GM18526 (cell line): ENCODE data around the gene KCNIP3.

Source experiments
- POLR2A ChIP-seq: IDR thresholded peaks from 3 replicates; pipeline ENCODE4 v1.6.1; 2011; ENCODE audit not compliant: insufficient read length; ENCODE audit errors: extremely low read depth

KCNIP3 gene

DNA sequence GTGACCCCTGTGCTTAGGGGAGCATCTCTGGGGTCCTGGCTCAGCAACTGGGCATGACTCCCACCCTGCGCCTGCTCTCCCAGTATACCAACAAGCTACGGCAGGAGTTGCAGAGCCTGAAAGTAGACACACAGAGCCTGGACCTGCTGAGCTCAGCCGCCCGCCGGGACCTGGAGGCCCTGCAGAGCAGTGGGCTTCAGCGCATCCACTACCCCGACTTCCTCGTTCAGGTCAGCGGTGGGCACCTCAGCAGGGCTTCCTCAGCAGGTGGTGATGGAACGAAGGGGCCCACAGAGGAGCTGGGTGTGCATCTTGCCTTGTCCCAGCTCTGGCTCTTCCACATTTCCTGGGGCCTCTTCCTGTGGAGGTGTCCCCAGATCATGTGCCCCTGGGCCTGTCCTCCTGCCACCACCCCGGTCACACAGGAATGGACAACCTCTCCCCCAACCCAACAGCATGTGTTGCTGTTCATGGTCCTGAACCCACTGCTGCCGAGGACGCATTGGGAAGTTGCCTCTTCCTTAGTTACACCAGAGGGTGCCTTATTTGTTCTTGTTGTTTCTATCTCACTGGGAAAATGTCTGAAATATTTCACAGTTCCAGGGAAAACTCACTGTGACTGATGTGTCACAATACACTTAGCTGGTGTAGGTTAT lies 12.1 kb upstream of the KCNIP3 start:
- no peak for TF ChIP-seq POLR2A

DNA sequence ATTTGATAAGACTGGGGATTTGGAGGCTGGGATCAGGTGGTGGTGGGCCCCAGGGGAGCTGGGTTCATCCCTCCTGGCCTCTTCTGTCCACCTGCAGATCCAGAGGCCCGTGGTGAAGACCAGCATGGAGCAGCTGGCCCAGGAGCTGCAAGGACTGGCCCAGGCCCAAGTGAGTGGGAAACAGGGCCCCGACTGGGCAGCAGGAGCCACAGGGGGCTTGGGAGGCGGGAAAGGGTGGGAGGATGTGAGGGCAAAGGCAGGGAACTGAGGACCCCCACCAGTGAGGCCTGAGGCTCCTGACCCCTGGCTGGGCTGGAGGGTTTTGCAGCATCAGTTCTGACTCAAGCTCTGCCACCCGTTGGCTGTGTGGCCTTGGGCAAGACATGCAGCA lies 11.6 kb upstream of the KCNIP3 start:
- TF ChIP-seq POLR2A: no peak

DNA sequence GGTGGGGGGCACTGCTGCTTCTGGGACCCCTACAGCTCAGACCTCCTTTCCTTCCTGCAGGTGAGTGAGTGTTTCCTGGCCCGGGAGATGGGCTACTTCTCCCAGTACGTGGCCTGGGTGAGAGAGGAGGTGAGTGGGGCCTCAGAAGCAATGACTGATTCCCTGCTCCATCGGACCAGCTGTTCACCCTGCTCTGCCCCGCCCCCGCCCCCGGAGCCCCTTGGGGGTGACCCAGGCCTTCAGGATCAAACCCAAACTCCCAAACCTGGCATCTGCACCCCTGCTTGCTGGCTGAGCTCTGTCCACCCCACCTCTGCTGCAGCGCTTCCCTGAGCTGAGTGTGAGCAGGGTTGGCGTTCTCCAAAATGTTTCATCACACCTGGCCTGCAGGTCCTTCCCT lies 9.8 kb upstream of the KCNIP3 start:
- TF ChIP-seq POLR2A: no peak

DNA sequence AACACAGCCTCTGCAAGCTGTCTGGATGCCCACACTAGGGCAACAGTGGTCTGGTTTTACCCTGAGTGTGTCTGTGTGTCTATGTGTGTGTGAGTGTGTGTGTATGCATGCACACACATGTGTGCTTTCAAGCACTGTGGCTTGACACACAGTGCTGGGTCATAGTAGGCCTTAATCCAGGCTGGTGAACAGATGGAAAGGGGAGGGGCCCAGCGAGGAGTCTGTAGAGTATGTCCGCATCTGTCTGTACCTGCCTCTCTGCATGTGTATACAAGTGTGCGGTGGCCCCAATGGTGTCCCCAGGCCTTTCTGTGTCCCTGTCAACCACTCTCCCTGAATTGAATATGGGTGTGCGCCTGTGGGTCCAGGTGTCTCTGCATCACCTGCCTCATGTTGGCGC lies 9.3 kb upstream of the KCNIP3 start:
- no peak for TF ChIP-seq POLR2A

DNA sequence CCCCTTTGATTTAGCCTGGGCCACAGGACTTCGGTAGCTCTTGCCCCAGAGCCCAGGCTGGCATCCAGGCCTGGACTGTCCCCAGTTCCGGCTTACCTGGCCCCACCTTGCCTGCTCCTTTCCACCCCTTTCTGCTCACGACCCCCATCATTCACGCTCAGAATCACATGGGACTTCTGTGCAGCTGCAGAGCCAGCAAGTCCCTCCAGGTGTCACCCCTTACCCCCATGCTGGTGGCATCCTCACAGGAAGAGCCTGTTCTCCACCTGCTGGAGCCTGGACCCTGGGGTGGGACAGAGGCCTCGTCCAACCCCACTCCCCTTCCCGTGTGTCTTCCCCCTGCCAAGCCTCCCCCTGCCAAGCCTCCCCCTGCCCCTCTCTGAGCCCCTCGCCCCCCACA lies 7.9 kb upstream of the KCNIP3 start:
- TF ChIP-seq POLR2A: no peak

DNA sequence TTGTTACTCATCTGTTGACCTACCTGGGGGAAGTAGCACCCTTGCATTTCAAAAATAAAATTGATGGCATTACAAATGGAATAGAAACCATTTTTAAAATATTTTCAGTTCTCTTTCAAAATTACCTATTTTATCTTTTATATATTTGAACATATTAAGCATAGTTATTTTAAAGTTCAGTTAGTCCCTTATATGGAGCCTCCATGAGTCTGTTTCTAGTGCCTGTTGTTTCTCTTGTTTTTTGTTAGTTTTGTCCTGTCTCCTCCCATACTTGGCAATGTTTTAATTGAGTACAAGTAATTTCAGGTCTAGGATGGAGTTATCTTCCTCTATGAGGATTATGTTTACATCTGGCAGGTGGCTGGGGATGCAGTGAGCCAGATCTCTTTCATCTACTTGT lies 5.9 kb upstream of the KCNIP3 start:
- no peak for TF ChIP-seq POLR2A

DNA sequence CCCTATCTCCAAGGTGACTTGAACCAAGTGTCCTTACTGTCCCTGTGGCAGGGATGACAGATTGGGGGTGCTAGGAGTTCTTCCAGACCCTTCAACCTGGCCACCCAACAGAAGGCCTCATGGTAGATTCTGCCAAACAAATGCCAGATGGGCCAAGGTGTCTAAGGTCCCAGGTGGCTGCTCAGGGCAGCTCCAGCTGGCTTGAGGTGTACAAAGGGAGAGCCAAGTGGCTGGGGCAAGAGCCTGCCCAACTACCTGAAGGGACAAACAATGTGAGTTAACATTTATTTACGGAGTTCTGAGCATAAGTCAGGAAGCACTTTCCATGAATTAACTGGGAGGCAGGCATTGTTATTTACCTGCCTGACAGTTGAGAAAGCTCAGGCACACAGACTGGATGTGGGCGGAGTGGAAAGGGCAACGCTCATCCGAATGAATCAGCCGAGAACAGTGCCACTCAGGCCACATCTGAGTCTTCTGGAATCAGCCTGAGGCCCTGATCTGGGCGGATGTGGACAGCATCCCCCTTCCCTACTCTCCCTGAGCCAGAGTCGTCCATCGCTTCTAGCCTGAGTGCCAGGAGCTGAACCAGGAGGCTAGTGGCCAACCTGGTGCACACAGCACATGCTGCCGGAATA lies 4.4 kb upstream of the KCNIP3 start:
- no peak for TF ChIP-seq POLR2A

DNA sequence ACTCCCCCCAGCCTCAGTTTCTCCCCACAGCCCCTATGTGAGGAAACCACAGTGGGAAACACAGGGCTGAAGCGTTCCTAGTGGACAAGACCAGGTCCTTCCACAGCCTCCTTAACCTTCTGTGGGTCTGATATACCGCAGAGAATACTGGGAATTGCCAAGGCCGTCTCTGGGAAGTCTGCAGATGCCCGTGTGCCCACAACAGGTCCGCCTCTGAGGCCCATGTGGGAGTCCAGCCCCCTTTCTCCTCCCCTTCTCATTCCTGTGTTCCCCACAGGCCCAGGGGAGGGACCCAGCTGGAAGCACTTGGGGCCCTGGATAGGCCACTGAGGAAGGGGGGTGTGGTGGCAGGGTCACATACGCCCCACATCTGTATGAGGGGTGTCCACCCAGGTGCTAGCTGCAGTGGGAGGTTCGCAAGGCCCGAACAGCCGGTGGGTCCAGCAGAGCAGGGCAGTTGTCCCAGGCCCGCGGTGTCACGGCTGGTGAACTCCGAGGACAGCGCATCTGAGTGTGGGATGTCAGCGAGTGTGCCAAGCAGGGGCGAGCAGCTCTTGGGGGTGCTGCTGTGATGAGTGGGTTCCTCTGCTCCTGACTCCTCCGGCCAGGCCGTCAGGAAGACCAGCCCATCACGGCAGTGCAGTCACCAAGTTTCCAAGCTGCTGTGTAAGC lies 2.4 kb upstream of the KCNIP3 start:
- TF ChIP-seq POLR2A: no peak

DNA sequence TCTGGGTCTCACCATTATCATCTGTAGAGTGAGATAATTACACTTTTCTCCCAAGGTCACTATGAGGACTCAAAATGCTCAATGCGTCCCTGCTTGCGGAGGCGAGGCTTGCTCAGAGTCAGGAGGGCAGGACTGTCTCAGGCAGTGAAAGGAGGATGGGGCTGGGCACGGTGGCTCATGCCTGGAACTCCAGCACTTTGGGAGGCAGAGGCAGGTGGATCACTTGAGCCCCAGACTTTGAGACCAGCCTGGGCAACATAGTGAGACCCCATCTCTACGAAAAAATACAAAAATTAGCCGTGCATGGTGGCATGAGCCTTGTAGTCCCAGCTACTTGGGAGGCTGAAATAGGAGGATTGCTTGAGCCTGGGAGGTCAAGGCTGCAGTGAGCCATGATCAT lies 1.8 kb upstream of the KCNIP3 start:
- no peak for TF ChIP-seq POLR2A

DNA sequence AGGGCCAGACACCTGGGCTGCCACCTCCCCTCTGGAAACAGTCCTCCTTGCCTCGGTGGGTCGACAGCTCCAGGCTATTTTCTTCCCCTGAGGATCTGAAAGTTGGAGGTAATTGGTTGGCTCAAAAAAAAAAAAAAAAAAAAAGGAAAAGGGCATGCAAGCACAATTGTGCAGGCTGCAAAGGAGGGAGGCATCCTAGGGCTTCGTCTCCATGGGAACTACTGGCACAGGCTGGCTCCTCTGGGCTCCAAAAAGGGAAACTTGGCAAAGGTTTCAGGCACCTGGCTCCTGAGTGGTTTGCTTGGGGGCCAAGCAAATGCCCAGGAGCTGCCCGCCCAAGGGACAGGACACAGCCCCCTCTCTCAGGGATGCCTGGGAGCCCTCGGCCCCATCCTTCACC lies 1.1 kb upstream of the KCNIP3 start:
- no peak for TF ChIP-seq POLR2A

DNA sequence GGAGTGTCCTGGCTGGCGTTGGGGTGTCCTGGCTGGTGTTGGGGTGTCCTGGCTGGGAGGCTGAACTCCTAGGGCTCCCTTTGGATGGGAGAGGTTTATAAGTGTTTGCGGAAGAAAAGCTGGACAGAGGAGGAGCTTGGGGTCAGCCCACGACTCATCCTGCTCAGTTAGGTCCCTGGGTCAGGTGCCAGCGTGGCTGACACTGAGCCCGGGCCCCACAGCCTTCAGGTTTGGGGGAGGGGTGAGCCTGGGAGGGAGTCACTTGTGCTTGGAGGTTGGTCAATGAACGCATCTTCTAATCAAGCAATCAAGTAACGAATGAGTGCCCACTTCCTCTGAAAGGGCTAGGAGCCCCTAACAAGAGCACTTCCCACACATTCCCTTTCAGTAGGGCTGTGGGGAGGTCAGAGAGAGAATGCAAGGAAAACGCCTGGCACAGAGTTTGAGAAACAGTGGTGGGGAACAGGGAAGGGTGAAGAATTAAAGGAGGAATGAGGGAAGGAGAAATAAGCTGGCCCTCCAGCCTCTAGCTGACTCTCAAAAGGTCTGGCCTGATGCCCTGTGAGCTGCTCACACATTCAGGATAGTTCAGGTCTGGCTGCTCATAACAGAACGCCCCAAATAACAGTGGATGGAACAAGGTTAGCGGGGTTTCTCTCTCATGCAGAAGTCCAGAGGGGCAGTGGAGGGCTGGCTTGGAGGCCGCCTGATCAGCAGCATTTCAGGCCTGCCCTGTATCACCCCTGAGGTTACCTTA lies 670 bp downstream of the KCNIP3 start:
- no peak for TF ChIP-seq POLR2A

DNA sequence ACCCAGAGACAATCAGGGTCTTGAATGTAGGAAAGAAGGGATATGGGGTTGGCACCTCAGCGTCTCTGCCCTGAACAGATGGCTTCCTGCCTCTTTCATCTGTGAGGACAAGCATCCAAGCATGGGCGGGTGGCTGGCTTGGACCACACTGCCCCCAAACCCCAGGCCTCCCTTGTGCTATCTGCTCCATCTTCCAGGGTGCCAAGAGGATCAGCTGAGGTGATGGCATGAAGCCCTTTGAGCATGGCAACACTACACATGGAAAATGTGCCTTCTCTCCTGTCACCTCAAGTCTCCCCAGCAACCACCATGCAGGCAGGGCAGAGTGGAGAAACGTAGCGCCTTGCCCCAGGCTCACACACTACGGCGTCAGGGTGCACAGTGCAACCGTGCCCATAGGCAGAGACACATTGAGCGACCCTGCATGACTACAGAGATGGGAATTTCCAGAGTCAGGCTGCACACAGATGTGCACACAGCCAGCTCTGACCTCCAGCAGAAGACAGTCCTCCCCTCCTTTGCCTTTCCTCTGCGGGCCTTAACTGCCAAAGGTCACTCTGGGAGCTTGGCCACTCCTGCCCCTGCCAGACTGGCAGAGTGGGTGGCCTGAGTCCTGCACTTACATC lies 1.5 kb downstream of the KCNIP3 start:
- no peak for TF ChIP-seq POLR2A

DNA sequence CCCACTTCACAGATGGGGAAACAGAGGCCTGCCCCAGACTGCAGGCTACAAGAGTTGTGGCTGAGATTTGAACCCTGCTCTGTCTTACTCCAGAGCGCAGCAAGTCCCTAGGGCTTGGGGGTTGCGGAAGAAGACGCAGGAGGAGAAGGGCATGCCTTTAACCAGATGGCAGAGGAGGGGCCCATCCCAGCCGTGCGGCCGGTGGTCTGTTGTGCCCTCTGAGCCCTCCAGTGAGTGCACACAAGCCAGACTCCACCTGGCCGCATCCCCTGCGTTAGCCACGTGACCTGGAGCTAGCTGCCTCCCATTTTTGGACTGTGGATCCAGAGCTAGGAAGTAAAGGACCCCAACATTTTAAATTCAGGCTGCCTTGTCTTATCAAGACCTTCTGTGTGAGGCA lies 2.8 kb downstream of the KCNIP3 start:
- no peak for TF ChIP-seq POLR2A

DNA sequence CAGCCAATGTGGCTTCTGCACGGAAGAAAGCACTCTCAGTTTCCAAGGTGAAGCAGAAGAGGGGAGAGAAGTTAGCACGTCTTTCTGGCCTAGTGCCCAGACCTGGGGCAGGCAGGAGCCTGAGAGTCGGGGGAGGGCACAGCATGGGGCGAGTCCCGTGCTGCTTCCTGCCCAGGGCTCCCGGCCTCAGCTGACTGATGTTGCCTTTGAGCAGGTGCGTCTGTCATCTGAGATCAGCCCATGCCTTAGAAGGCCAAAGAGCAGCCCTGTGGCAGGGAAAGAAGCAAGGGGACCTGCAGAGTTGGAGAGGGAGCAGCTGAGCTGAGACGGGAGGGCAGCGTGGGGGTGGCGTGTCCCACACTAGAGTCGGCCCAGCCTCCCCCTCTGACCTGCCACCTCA lies 3.3 kb downstream of the KCNIP3 start:
- no peak for TF ChIP-seq POLR2A

DNA sequence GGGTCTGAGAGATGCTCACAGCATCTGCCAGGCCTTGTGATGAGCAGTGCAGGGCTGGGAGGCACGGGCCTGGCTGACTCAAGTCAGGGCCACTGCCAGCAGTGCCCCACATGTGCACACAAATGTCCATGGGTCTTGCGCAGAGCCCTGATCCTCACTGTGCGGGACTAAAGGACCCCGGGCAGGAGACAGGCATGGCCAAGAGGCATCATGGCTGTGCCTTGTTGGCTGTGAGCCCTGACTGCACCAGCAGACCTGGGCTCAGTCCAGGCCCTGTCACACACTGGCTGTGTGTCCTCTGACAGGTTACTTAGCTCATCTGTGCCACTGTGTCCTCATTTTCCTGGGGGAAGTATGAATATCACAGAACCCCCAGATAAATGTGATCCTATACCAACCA lies 4.0 kb downstream of the KCNIP3 start:
- no peak for TF ChIP-seq POLR2A

DNA sequence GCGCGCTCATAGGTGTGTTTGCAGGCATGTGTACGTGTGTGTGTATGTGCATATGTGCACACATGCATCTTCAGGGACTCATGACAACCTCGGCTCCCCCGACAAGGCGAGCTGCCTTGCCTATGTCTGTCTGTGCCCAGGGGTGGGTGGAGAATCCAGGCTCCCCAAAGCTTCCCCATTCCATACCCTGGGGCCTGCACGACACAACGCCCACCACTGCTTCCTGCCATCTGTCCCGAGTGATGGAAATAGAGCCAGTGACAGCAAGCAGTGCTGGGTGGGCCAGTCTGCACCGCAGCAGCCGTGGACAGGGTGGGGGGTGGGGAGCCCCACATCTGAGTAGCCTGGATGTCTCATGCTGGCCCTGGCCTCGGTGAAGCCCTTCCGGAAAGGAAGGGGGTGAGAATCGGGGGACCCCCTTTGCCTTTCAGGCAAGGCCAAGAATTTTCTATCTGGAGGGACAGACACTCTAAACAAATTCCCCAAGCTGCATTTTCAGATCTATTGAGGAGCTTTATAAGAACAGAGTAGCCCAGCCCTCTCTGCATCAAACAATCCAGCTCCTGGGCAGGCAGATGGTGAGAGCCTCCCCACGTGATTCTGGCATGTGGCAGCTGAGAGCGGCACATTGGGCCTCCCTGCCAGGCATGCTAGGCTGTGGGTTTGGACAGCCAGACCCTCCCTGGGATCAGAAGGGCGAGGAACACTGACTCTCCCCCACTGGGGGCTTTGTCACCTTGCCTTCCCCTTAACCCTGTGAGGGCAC lies 4.9 kb downstream of the KCNIP3 start:
- no peak for TF ChIP-seq POLR2A
